ENCODE results near the gene COL9A1.

Gene COL9A1

DNA sequence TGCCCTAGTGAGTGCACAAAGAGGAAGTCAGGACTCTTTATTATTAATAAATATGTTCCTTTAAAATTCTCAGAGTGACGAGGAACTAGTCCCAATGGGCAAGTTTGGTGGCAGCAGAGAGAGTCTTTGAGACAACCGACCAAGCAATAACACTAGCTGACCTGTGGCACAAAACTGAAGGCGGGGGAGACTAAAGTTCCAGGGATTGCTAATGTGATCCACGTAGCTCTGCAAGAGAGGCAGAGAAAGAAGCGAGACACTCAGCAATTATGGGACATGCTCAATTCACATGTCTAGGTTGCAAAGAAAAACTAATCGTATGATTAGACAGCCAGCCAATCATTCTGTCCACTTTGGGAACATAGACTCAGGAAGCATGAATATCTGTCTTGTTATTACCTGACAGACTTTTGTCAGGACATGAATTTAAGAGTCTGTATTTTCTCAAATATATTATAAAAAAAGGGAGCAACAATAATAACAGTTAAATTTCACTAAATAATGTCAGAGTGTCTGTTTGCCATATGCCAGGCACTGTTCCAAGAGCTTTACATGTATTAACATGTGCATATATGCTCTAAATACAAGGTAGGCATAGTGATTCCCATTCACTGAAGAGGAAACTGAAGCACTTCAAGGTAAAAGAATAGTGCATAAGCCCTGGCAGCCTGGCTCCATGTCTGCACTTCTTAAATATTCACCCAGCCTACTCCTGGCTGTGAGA, 81.0 kb downstream of the COL9A1 start:
- DNase-seq, result no peak

DNA sequence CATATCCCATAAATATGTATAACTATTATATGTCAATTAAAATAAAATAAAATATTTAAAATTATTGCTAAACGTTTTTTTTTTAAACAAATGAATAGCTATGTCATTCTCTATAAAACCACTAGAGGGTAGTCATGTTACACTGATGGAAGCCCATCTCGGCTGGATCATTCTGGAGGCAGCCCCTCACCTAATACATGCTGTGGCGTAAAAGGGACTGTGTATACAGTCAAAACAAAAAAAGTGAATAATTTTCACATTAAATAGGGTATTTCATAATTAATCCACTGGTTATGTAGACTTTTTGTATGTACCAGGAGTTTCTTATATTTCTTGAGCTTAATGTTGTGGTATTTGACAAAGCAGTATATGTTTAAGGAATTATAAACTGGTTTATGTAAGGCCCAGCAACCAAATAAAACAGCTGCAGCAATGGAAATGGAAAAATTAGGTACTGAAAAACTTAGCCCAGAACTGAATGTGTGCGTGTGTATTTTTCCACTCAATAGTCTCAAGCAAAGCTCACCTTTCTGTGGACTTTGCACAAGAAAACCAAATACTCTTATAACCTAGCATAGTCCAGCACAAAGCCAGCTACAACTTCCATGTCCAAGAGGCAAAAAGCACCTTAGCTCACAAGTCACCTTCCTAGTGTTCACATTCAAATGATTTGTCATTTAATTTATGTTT, 81.7 kb downstream of the COL9A1 start:
- peak; percentile 36 for DNase-seq

DNA sequence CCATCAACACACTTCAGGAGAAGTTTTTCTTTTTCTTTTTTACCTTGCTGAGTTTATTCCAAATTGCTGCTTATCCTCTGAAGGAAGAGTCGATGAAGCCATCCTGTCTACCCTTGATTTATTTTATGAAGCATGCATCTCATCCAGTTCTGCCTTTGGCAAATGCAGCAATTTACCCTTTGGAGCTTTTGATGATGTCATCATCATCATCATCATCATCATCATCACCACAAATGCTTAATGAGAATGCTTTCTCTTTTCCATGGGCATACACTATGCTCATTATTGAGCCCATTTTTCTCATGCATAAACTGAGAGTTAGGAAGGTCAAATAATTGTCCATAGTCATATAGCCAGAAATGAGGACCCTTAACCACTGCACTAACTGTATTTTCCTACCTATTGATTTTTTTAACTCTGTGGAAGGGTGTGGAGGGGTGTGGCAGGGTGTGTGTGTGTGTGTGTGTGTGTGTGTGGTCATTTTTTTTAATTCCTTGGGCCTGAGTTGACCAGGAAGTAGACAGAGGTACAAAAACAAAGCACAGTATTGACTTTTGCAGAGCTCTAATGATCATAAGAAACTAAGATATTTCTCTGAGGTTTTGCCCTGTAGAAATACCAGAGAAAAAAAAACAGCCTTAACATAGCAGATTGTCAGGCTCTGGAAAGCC, 82.8 kb downstream of the COL9A1 start:
- no peak for DNase-seq

DNA sequence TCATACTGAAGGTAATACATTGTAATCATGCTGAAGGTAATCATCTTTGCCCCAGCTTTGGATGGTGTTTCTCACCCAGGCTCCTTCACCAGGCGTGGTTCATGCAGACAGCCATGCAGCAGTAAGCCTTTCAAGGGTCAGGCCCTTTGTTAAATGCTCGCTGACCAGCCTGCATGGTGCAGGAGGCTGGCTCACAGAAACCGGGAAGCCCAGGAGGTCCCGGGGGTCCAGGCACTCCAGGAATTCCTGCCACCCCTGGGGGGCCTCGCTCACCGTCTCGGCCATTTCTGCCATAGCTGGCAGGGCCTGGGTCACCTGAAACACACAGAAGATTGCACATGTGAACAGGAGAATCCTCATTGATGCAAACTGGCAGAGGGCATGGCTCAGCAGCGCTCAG, 86.1 kb downstream of the COL9A1 start:
- DNase-seq, result no peak

DNA sequence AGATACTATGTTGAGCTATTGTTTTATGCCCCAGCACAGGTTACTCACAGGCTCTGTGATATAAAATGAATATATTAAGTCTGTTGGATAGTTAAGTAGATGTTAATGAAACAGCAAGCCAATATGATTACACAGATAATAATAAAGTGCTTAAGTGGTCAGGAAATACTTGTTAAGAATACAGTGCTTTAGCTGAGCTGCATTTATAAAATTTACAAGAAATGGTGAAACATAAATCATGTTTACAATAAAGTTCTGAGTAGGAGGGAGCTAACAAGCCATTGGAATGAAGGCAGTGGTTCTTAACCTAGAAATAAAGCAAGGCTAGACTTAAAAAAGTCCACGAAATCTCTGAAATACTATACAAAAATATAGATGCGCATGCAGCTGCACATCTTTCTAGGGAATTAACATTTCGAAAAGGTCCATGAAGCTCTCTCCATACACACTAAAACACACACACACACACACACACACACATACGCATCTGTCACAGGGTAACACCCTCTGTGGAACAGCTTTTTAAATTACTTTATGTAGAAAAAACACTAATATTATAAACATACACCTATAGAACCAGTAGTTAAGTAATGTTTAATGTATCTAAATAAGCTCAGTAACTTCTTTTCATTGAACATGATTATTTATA, 87.3 kb downstream of the COL9A1 start:
- no peak for DNase-seq

DNA sequence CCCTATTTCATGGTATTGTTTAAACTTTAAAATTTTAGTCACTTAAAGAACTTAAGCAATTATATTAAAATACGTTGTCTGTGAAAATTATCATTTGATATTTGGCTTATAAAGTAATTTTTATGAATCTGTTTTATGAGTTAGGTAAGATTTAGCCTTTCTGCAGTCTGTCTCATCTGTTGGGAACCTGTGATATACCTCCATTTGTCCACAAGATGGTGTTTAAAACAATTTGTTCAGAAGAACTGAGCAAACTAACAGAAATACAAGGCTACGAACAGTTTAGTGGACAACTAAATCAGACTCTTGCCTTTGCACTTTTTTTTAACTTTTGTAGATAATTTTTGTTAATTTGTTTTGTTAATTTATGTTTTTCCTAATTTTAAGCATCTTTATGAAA, 92.4 kb downstream of the COL9A1 start:
- peak; percentile 17 for DNase-seq

DNA sequence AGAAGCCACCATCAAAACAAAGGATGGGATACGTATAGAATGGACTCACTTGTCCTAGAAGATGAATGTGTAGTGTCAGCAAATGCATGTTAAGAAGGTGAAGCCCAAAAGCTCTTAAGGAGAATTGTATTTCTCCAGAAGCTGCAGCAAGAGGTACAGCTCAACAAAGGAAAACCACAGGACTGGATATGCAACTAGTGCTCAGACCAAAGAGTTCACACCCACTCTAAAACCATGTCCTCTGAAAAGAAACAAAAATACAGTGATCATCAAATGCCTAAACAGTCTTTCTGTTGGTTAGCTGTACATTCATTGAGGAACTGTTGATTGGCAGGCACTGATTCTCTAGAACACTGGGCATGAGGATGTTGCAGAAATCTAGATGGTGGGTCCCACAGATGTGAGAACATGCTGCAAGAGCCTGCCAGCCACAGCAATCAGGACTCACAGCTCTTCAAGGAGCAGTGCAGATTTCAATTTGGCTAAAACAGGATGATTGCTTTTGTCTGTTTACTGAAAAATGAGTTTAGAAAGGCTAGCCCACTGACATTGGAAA, 94.6 kb downstream of the COL9A1 start:
- no peak for DNase-seq

DNA sequence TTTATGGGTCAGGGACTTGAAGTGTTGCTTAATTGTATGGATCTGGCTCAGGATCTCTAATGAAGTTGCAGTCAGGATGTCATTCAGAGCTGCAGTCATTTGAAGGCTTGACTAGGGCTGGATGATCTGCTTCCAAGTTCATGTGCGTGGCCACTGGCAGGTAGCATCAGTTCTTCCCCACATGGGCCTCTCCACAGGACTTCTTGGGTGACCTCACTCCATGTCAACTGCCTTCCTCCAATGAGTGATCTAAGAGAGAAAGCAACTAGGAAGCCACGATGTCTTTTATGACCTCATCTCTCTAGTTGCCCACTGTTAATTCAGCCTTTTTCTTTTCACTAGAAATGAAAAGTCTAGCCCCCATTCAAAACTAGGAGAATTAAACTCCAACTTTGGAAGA, 104.1 kb downstream of the COL9A1 start:
- DNase-seq, result no peak

DNA sequence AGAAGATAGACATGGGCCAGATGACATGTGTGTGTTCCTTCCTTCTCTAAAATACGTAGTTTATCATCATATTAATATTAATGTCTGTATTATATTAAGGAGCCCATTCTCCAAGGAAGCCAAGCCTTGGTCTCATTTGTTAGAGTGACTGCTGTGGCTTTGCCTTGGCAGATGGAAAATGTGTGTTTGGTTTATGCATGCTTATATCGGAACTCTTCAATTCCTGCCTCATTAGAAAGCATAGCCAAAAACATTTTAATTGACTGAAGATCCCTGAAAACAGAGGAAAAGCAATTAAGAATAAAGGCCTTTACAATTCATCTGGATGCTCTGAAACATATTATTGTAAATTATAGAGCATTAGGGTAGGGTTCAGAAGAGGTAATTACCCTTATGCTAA, 106.4 kb downstream of the COL9A1 start:
- DNase-seq, result no peak

DNA sequence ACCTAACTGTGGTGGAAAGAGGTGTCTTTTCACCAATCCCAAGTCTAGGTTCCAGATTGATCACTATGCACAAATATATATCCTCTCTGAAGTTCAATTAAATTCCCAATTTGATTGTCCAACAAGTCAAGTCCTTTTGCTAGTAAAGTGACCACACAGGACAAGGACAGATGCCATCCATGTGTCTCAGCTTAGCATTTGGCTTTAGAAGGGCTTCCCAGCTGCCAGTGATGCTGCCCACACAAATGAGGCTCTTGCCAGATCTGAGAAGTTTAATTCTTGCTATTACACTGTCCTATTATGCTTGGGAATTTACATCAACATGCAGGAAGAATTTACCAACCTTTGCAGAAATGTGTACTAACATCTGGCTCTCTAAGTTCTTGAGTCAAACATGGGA, 108.5 kb downstream of the COL9A1 start:
- DNase-seq, result no peak

DNA sequence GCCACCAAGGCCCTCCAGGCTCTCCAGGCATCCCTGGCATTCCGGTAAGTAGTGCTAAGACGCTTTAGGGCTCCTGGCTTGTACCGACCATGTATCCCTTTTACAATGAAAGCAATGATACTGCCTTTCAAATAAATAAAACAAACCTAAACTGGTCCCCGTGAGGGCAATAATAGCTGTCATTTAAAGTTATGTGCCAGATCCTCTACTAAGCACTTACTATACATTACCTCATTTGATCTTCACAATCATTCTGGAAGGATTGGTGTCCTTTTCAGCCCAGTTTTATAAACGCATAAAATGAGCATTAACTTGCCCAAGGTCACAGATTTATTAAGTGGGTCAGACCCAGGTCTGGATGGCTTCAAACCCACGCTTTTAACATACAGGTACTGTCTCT, 114.7 kb downstream of the COL9A1 start:
- DNase-seq, result no peak

DNA sequence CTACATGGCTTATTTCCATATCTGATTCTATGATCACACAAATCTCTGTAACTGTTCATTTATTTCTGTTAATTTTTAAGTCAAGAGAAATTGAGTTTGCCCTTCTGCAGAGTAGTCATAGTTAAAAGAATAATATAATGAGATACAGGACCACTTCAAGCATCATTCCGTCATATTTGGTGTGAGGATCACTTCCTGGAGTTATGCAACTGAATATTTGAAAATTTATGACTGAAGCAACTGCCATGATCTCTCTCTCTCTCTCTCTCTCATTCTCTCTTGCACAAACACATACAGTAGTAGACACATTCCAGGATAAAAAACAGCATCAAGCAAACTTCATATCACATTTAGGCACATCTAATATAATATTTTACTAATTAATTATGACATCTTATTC, 116.4 kb downstream of the COL9A1 start:
- DNase-seq, result no peak

DNA sequence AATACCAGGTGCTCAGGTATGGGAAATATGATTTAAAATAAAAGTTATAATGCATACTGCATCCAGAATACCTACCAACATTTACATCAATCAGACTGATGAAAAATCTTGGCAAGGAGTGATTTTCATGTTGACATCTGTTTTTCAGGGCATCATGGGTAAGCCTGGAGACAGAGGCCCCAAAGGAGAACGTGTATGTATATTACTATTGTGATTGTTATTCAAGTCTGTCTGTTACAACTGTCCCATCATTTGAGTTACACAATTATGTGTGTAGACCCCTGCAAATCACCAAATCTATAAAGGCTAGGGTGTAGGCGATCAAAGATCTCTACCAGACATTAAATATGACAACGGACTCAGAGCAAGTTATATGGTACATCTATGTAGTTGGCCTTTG, 118.2 kb downstream of the COL9A1 start:
- DNase-seq, result no peak

DNA sequence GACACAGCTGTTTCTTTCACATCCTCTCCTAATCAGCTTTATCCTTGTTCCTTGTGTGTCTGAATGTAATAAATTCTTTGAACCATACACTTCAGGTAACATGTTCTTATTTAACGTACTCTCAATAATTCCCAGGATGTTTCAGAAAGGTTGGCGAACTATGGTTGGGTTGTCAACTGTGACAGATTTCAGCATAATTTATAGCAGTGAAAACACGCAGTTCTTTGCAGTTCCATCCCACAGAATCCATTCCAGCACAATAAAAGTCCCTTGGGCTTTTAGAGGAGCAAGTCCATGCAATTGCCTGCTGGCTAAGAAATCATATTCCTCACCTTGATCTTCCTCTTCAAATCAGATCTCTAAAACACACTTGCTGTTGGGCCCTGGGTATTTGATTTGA, 119.3 kb downstream of the COL9A1 start:
- no peak for DNase-seq

DNA sequence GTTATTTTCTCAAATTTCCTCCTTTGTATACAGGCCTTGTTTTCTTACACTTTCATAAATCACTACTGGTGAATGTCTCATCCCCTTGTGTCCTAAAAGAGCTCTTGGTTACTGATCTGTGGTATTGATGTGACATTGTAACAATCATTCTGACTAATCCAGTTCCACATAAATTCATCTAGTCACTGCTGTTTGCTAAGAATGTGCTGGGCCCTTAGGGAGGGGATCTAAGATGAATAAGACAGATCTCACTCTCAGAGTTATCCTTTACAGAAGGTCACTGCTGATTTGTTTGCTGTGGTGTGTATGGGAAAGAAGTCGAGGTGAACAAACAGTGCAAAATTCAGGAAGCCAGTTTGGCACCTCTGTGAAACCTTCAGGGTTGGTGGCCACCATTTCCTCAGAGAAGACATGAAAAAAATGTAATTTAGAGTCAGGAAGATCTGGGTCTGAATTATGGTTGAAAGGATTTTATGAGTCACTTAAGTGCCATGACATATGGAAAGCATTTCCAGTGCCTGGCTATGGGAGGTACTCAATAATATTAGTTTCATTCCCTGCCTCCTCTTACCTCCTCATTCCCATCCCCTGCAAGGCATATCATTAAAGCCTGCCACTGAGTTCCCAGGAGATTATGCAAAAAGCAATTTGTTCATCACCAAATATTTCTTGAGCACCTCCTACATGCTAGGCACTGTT, 121.8 kb downstream of the COL9A1 start:
- no peak for DNase-seq

DNA sequence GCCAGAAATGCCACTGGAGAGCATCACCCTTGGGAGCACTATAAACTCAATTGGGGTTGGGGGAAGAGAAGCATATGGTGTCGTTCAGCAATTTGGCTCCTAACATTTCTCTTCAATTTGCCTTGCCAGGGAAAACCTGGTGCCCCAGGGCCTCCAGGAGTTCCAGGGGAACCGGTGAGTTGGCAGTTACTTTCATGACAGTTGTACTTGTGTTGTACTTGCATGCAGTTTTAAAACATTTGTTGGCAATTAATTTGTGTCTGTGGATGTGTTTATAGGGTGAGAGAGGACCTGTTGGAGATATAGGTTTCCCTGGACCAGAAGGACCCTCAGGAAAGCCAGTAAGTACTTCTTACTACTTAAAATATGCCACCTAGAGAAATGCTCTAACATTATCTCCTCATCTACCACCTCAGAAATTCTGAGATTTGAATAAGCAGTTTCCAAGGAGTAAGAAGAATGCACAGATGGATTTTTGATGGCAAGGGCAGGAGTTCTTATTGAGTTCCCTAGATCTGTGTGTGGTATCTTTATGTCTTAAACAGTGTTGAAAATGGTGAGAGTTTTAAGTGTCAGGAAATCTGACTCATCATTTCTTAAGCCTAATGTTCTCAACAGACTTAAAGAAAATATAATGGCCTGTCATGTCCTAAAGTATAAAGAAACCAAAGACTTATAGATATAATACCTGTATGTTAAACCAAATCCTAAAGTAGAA, 122.5 kb downstream of the COL9A1 start:
- no peak for DNase-seq

DNA sequence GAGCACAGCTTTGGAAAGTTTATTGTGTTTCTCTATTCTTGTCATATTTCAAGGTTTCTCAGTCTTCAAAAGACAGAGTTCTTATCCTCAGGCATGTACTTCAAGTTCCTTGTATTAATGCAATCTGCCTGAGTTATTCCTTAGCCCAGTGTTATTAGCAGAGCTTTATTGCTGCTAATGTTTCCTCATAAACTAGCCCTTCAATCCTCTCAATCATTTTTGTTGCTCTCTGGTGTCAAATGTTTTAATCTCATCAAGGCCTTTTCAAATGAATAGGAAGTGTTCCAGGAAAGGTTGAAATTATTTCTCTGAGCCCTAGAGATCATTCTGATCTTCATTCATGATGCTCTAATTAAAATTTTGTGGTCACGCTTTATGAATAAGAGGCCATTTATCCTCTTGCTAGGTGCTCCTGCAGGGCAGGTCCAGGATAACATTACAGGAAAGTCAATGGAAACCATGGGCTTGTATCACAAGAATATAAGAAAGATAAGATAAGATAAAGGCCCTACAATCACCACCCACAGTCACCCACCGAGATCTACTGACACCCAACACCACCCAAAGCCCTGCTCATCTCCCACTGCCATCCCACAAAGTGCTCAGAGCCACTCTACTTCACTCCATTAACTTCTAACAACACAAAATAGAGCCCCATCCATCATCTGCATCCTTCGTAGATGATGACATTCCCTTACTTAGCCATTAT, 125.9 kb downstream of the COL9A1 start:
- DNase-seq, result no peak

DNA sequence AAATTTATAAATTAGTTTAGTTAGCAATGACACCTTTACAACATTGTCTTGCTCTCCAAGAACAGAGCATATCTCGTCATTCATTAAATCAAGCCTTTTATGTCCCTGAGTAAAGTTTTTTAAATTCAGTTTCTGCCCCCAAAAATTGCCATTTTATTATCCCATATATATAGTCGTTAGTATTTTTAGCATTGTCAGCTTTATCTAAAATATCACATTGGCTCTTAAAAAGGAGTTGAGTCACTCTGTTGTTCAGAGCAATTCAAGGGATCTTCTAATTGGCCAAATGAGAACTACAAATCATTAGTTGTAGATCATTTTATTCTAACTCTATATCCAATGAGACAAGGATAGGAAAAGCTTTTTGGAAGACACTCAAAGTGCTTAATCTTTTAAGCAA, 127.1 kb downstream of the COL9A1 start:
- no peak for DNase-seq

DNA sequence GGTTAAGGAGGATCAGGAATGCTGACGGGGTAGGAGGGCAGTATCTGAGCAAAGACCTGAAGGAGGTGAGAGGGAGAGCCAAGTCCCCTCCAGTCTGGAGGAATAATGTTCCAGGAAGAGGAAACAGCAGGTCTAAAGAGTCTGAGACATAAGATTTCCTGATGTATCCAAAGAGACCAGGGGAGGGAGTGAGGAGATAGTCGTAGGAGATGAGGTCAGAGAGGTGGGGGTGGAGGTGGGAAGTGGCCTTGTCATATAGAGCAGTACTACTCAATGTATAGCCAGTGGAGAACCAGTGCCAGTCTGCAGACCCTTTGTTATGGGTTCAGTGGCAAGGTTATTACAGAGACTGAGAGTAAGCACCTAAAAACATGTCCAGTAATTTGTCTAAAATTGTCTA, 130.6 kb downstream of the COL9A1 start:
- DNase-seq, result no peak

DNA sequence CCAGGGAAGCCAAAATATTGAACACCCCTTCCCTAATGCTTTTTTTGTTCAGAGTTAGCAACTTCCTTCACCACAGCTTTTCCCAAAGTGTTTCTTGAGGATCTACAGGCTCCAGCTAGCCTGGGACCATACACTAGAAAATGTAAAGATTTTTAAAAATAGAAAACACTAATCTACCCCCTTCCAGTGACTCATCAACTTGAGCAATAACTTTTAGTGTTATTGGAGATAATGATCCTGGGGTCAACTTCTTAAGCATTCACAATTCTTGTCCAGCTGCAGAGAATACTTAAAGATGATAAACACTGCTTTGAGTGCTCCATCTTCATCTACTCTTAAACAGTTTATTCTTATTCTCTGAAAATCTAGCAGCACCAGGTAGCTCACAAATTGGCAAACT, 131.6 kb downstream of the COL9A1 start:
- no peak for DNase-seq

DNA sequence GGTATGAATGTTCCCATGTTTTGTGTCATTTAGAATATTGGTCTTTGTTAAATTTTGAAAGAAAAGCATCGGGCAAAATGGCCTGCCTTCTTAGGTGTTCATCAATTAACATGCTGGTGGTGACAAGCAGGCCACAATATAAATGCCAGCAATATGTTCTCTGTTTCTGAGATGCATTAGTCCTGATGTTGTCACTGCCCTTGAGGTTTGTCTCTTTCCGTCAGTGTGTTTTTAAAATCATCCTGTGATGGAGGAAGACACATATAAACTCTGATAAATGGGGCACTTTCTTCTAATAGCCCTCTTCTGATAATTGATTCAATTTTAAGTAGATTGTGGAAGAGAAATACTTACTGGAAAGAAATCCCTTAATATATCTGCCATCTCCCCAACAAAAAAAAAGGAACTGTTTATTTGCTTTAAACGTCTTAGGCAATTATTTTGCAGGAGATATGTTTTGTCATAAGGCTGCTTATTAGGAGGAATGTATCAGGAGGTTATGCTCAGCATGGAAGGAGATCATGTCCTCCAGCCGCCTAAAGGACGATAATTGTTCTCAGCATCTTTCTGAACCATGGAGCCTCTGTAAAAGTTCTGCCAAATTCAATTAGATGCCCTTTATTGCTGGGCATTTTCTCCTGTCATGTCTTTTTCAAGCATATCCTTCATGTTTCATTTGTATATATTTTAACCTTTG, 134.1 kb downstream of the COL9A1 start:
- DNase-seq, result no peak
